HFFc6 (cell line): ENCODE data around the gene TRIM33. TPM values are rescaled to one million over a fixed set of nuclear protein-coding genes. Genes with fewer than 3 reads are reported as not detected.
"Not testable (repeated sequence)": the region's sequence is repeated elsewhere in the genome, so short reads cannot be mapped to it uniquely, and the experiment has no call there.

Experiments
- DNase-seq: peaks from one replicate; pipeline ENCODE4 v3.0.0-alpha.2; 2018
- H3K27ac Mint-ChIP-seq: 2 replicates; pipeline ENCODE4 v1.8.0; 2020; ENCODE audit warnings: mild to moderate bottlenecking, mixed read lengths
- H3K27me3 Mint-ChIP-seq: 2 replicates; pipeline ENCODE4 v1.8.0; 2021; ENCODE audit warnings: mild to moderate bottlenecking, moderate library complexity, mixed read lengths; ENCODE audit not compliant: insufficient read depth
- H3K36me3 Mint-ChIP-seq: 2 replicates; pipeline ENCODE4 v1.8.0; 2021; ENCODE audit warnings: low read depth, mixed read lengths
- H3K4me1 Mint-ChIP-seq: 2 replicates; pipeline ENCODE4 v1.8.0; 2020; ENCODE audit warnings: low read depth, mixed read lengths
- H3K4me3 Mint-ChIP-seq: 2 replicates; pipeline ENCODE4 v1.8.0; 2020; ENCODE audit warnings: mild to moderate bottlenecking, moderate library complexity, mixed read lengths
- H3K9me3 Mint-ChIP-seq: 2 replicates; pipeline ENCODE4 v1.8.0; 2020; ENCODE audit warnings: mild to moderate bottlenecking, mixed read lengths
- CTCF ChIP-seq: fragments of 200-600 bp; sonication (generic); IDR thresholded peaks from 2 replicates; pipeline ENCODE4 v1.5.0; 2021; ENCODE audit warnings: antibody characterized with exemption, mild to moderate bottlenecking
- total RNA-seq, 6 experiments: library from RNA; stranded (reverse); fragmentation: NEBNext Ultra II Directional; extraction: Animal tissue kit (Norgen Biotek cat#: 25700); gene quantifications; 2 replicates in 1 of 6; 3 replicates in 5 of 6; pipeline ENCODE4 v1.2.3, GENCODE V29; 2021

The TRIM33 gene
- total RNA-seq, 6 experiments from 2014 or later, result 17.6 to 20.5 (median 19.3) TPM

GRCh38 chr1:114448370-114449036 is 62.5 kb downstream of the TRIM33 start:
- no peaks in the 10 kb centered on the region for H3K4me1 Mint-ChIP-seq
- no peak for TF ChIP-seq CTCF
- no peaks in the 10 kb centered on the region for H3K9me3 Mint-ChIP-seq
- no peaks in the 10 kb centered on the region for H3K27me3 Mint-ChIP-seq
- H3K36me3 Mint-ChIP-seq, result peaks cover 17% of the 10 kb centered on the region
- H3K27ac Mint-ChIP-seq, result no peak overlapping the region
- no peak overlapping the region for H3K4me3 Mint-ChIP-seq
- DNase-seq, result no peak

- Mint-ChIP-seq H3K4me1 (no peaks in the 10 kb centered on the region), H3K27ac (no peak overlapping the region), H3K4me3 (no peak overlapping the region), H3K36me3 (peaks cover 18% of the 10 kb centered on the region), H3K27me3 (no peaks in the 10 kb centered on the region; the same call in 1 of the 2 replicates), H3K9me3 (no peaks in the 10 kb centered on the region)
- DNase-seq, result no peak
- no peak for TF ChIP-seq CTCF
Observed at GRCh38 chr1:114446198-114446597, 64.8 kb downstream of the TRIM33 start.

GRCh38 chr1:114443226-114443625 is 67.8 kb downstream of the TRIM33 start:
- not testable (repeated sequence) for H3K27ac Mint-ChIP-seq, DNase-seq, H3K27me3 Mint-ChIP-seq, H3K4me3 Mint-ChIP-seq, H3K9me3 Mint-ChIP-seq
- H3K4me1 Mint-ChIP-seq, result peaks cover 12% of the 10 kb centered on the region
- peaks cover 12% of the 10 kb centered on the region for H3K36me3 Mint-ChIP-seq

- H3K4me3 Mint-ChIP-seq, result no peak overlapping the region
- TF ChIP-seq CTCF, result no peak
Observed at GRCh38 chr1:114441332-114441731, 69.7 kb downstream of the TRIM33 start.

GRCh38 chr1:114439369-114439768 is 71.6 kb downstream of the TRIM33 start:
- Mint-ChIP-seq H3K4me3 (no peak overlapping the region), H3K9me3 (no peaks in the 10 kb centered on the region), H3K36me3 (peaks cover 12% of the 10 kb centered on the region), H3K27ac (no peak overlapping the region), H3K27me3 (no peaks in the 10 kb centered on the region; the same call in 1 of the 2 replicates), H3K4me1 (peaks cover 22% of the 10 kb centered on the region)
- TF ChIP-seq CTCF, result no peak
- DNase-seq, result no peak

More at GRCh38 chr1:114441332-114441731, 69.7 kb downstream of the TRIM33 start:
- Mint-ChIP-seq H3K4me1 (peaks cover 12% of the 10 kb centered on the region), H3K36me3 (peaks cover 12% of the 10 kb centered on the region), H3K27ac (no peak overlapping the region), H3K27me3 (no peaks in the 10 kb centered on the region; the same call in 1 of the 2 replicates), H3K9me3 (no peaks in the 10 kb centered on the region)
- no peak for DNase-seq

GRCh38 chr1:114437812-114438211 is 73.2 kb downstream of the TRIM33 start:
- Mint-ChIP-seq H3K27me3 (no peaks in the 10 kb centered on the region; the same call in 1 of the 2 replicates), H3K4me3 (no peak overlapping the region), H3K4me1 (peaks cover 22% of the 10 kb centered on the region), H3K36me3 (peaks cover 12% of the 10 kb centered on the region), H3K27ac (no peak overlapping the region), H3K9me3 (no peaks in the 10 kb centered on the region)
- no peak for TF ChIP-seq CTCF
- no peak for DNase-seq
